HT1080 (cell line): ENCODE measurements around the gene DDT. TPM values are rescaled to one million over a fixed set of nuclear protein-coding genes. Genes with fewer than 3 reads are reported as not detected.
A peak's percentile ranks its signal among the peaks of the same experiment; 100 is the strongest.
"Not testable (repeated sequence)": the region's sequence is repeated elsewhere in the genome, so short reads cannot be mapped to it uniquely, and the experiment has no call there.

Source experiments
- DNase-seq: peaks from one replicate; pipeline ENCODE4 v3.0.0-alpha.2; 2015; ENCODE audit warnings: low read depth
- total RNA-seq: library from RNA; depleted of rRNA; stranded (reverse); fragments of >200 nt; shearing (Covaris generic); gene quantifications from 2 replicates; pipeline ENCODE4 v1.2.3, GENCODE V29; 2014

The DDT gene
- total RNA-seq, 1 experiment from 2014 or later = 441 TPM

- DNase-seq = not testable (repeated sequence)
Observed at GRCh38 chr22:23989583-23990244, 15.5 kb upstream of the DDT start.

DNA sequence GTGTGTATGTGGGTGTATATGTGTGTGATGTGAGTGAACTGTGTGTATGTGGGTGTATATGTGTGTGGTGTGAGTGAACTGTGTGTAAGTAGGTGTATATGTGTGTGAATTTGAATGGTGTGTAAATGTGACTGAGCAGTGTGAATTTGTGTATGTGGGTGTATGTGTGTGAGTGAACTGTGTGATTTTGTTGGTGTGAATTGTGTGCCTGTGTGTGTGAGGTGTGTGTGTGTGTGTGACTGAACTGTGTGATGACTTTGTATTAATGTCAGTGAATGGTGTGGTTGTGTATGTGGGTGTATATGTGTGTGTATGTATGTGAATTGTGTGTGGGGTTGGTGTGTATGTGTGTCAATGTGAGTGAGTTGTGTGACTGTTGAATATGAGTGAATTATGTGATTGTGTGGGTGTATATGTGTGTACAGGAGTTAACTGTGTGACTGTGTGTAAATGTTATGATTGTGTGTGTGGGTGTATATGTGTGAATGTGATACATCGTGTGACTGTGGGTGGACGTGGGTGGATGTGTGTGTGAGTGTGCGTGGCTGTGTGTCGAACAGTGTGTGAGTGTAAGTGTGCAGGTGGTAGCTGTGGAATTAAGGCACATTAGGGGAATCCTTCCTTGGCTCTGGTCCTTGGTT is 12.4 kb upstream of the DDT start:
- not testable (repeated sequence) for DNase-seq

- DNase-seq = not testable (repeated sequence)
Observed at GRCh38 chr22:23986089-23986488, 11.8 kb upstream of the DDT start.

DNA sequence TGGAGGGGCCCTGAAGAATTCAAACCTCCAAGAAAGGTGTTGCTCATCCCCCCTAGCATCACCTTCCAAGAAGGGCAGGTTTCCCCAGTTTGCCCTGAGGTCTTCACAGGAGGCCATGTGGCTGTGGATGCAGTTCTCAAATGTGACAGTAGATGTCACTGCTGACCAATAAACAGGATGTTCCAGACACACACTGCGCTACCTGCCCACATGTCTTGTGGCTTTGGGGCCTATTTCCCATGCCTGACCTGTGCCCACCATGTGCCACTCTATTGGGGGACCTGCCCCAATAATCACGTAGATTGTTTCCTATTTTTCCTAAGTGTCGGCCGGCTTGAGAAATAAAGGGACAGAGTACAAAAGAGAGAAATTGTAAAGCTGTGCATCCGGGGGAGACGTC is 10.2 kb upstream of the DDT start:
- DNase-seq = no peak

- DNase-seq = not testable (repeated sequence)
Observed at GRCh38 chr22:23980567-23980966, 6.3 kb upstream of the DDT start.

GRCh38 chr22:23979557-23980240 is 5.5 kb upstream of the DDT start, which contains the start of gene GSTT2:
GSTT2 (plus strand) TSS chr22:23980134.
- not testable (repeated sequence) for DNase-seq

GRCh38 chr22:23977304-23977703 is 3.1 kb upstream of the DDT start:
- not testable (repeated sequence) for DNase-seq

- DNase-seq = not testable (repeated sequence)
Observed at GRCh38 chr22:23974836-23975352, 653 bp upstream of the DDT start.

DNA sequence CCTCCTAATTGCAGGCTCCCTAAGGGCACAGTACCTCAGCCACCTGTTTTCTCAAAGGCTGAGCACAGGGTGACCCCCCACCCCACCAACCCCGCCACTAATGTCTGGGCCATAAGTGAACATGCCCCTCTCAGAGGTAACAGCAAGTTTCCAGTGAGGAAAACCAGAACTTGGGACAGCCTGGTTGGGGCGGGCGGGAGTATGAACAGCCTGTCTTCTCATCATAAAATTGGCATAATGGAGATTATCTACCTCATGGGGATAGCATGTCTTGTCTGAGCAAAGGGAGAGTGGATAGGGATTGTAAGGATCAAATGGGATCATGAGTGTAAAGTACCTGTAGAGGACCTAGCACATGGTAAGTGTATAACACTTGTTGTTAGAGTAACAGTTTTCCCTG is 2.3 kb downstream of the DDT start:
- DNase-seq = not testable (repeated sequence)

- no peak for DNase-seq
Observed at GRCh38 chr22:23970816-23971486, 3.3 kb downstream of the DDT start.

GRCh38 chr22:23970201-23970641 is 4.0 kb downstream of the DDT start:
- no peak for DNase-seq

GRCh38 chr22:23969071-23969470 is 5.2 kb downstream of the DDT start:
- DNase-seq = no peak

- not testable (repeated sequence) for DNase-seq
Observed at GRCh38 chr22:23966568-23966967, 7.7 kb downstream of the DDT start, which contains the start of gene DDTL. DDTL (plus strand) TSS chr22:23966888; CDS start chr22:23966915, 27 bp downstream.

GRCh38 chr22:23966094-23966493 is 8.1 kb downstream of the DDT start:
- not testable (repeated sequence) for DNase-seq

DNA sequence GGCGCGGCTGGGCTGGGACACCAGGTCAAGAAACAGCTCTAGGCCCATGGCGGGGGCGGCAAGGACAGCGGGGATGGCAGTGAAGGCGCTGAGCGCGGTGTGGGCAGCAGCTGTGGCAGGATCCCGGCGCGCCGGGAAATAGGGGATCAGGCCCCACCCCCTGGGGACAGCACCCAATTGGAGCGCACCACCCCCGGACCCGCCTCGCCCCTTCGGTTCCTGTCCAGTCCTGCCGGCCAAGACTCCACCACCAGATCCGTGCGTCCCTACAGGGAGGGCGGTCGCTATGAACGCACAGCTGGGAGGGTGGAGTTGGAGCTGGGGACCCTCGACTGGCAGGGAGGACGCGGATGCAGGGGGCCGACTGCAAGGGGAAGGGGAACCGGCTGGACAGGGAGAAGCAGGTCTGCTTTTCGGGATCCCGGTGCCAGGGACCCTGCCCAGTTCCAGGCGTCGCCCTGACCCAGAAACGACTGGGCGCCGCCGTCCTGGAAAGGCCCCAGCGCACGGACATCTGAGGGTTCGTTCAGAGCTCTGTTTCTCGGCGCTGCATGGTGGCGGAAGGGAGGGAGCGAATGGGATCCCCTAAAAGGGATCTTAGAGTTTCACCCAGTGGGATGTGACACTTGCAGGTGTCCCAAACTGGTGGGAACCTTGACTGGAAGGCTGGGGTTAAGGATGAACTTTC is 13.0 kb downstream of the DDT start, which contains the start of gene GSTT2B:
Gene GSTT2B, minus strand, starts transcription at position 112 of the 688 bp plus-strand sequence. Its CDS starts 64 bp downstream, at position 48.
- not testable (repeated sequence) for DNase-seq

DNA sequence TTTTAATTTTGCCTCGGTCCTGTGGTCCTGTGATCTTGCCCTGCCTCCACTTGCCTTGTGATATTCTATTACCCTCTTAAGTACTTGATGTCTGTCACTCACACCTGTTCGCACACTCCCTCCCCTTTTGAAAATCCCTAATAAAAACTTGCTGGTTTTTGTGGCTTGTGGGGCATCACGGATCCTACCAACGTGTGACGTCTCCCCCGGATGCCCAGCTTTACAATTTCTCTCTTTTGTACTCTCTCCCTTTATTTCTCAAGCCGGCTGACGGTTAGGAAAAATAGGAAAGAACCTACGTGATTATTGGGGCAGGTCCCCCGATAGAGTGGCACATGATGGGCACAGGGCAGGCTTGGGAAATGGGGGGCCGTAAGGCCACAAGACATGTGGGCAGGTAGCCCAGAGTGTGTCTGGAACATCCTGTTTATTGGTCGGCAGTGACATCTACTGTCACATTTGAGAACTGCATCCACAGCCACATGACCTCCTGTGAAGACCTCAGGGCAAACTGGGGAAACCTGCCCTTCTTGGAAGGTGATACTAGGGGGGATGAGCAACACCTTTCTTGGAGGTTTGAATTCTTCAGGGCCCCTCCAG is 17.8 kb downstream of the DDT start:
- peak; percentile 49 for DNase-seq

DNA sequence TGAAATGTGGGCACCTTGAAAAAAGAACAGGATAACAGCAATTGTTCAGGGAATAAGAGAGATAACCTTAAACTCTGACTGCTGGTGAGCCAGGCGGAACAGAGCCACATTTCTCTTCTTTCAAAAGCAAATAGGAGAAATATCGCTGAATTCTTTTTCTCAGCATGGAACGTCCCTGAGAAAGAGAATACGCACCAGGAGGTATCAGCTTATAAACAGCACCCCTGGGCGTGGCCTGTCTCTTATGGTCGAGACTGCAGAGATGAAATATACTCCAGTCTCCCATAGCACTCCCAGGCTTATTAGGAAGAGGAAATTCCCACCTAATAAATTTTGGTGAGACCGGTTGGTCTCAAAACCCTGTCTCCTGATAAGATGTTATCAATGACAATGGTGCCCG is 18.4 kb downstream of the DDT start:
- DNase-seq = not testable (repeated sequence)

DNA sequence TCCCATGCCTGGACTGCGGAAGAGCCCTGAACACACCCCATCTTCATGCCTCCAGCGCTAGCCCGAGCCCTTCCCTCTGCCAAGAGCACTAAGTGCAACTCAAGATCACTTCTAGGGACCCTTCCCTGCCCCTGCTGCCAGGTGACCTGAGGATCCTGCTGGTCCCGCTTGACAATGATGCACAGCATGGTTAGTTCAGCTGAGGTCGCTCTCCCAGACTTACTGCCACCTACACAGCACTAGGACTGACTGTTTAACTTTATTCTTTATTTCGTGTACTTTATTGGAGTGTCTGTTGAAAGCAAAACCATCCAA is 19.3 kb downstream of the DDT start:
- DNase-seq = not testable (repeated sequence)

GRCh38 chr22:23954193-23954990 is 19.8 kb downstream of the DDT start:
- not testable (repeated sequence) for DNase-seq
